B cell (primary cell): ENCODE results near the gene KRT14. TPM values are rescaled to one million over a fixed set of nuclear protein-coding genes. Genes with fewer than 3 reads are reported as not detected.

Experiments
- ATAC-seq: fragments of 200-7000 bp; cut with Tn5 transposase; one replicate; pipeline ENCODE4 v1.10.0; 2021; ENCODE audit warnings: low read depth, mild to moderate bottlenecking, moderate number of reproducible peaks, moderate library complexity
- CTCF ChIA-PET: fragments of 350-600 bp; sonication (Branson Sonifier 250); formaldehyde crosslinking; loops from one replicate; lab custom pipeline; 2021; ENCODE audit warnings: antibody characterized with exemption, inconsistent platforms; lab: Charles Lee
- POLR2A ChIA-PET: fragments of 350-600 bp; sonication (Branson Sonifier 250); formaldehyde crosslinking; loops from one replicate; lab custom pipeline; 2021; ENCODE audit warnings: antibody characterized with exemption; lab: Charles Lee
- DNase-seq: peaks from one replicate; pipeline ENCODE4 v3.0.0; 2013
- H2AFZ ChIP-seq: 2 replicates; pipeline ENCODE4 v1.6.1; 2012; ENCODE audit warnings: mild to moderate bottlenecking, low read depth, low read length; ENCODE audit not compliant: insufficient read depth, poor library complexity, severe bottlenecking
- H3K27ac ChIP-seq, 2 donors: 1 replicate in 1 of 2; 2 replicates in 1 of 2; pipeline ENCODE4 v1.5.1; 2012 to 2013; ENCODE audit warnings: low read length in 2 of 2, mild to moderate bottlenecking in 2 of 2, moderate library complexity in 1 of 2
- H3K27me3 ChIP-seq, 4 experiments: fragments of 200-600 bp in 1 of 4; sonication (generic) in 1 of 4; replicated peaks in 1 of 4; 1 replicate in 2 of 4; 2 replicates in 2 of 4; pipeline versions ENCODE4 v1.6.1 to v1.7.0; 2013 to 2016; ENCODE audit warnings: low read length in 3 of 4, mild to moderate bottlenecking in 2 of 4, mixed read lengths in 1 of 4, moderate library complexity in 1 of 4; ENCODE audit not compliant: insufficient read depth in 4 of 4, control insufficient read depth in 3 of 4; ENCODE audit errors: control extremely low read depth in 1 of 4
- H3K36me3 ChIP-seq, 2 experiments: replicated peaks in 1 of 2; 1 replicate in 1 of 2; 2 replicates in 1 of 2; pipeline versions ENCODE4 v1.6.1 to v1.7.1; 2013; ENCODE audit warnings: low read length in 1 of 2; ENCODE audit not compliant: insufficient read depth in 2 of 2, control insufficient read depth in 1 of 2; ENCODE audit errors: control extremely low read depth in 1 of 2, extremely low read depth in 1 of 2
- H3K4me1 ChIP-seq, 2 donors: fragments of 200-600 bp in 1 of 2; sonication (generic) in 1 of 2; 1 replicate in 1 of 2; 2 replicates in 1 of 2; pipeline versions ENCODE4 v1.5.1 to v1.6.1; 2013 to 2017; ENCODE audit warnings: low read length in 2 of 2; ENCODE audit not compliant: control insufficient read depth in 2 of 2, insufficient read depth in 2 of 2
- H3K4me2 ChIP-seq: replicated peaks from 2 replicates; pipeline ENCODE3; 2012; ENCODE audit warnings: mild to moderate bottlenecking, low read depth, low read length; ENCODE audit not compliant: poor library complexity, severe bottlenecking
- H3K4me3 ChIP-seq, 5 experiments: fragments of 200-600 bp in 1 of 5; sonication (generic) in 1 of 5; 1 replicate in 3 of 5; 2 replicates in 2 of 5; pipeline versions ENCODE4 v1.5.1 to v1.7.0; 2011 to 2016; ENCODE audit warnings: low read length in 4 of 5, mild to moderate bottlenecking in 4 of 5, low read depth in 2 of 5, control low read depth in 1 of 5, moderate library complexity in 1 of 5; ENCODE audit not compliant: insufficient read depth in 1 of 5; ENCODE audit errors: control extremely low read depth in 1 of 5, extremely low read depth in 1 of 5
- H3K79me2 ChIP-seq: fragments of 200-600 bp; sonication (generic); one replicate; pipeline ENCODE4 v1.6.0; 2016; ENCODE audit warnings: low read length; ENCODE audit not compliant: control insufficient read depth, insufficient read depth
- H3K9ac ChIP-seq: fragments of 200-600 bp; sonication (generic); 2 replicates; pipeline ENCODE4 v1.6.1; 2017; ENCODE audit warnings: mild to moderate bottlenecking, low read length, moderate library complexity
- H3K9me3 ChIP-seq, 3 donors: one replicate each; pipeline versions ENCODE4 v1.6.1 to v1.7.1; 2013; ENCODE audit warnings: low read length in 2 of 3; ENCODE audit not compliant: control insufficient read depth in 2 of 3, insufficient read depth in 1 of 3; ENCODE audit errors: control extremely low read depth in 1 of 3
- H4K20me1 ChIP-seq: 2 replicates; pipeline ENCODE4 v1.6.0; 2012; ENCODE audit warnings: mild to moderate bottlenecking, low read length; ENCODE audit not compliant: insufficient read depth, control insufficient read depth, poor library complexity, severe bottlenecking
- H3K27ac Mint-ChIP-seq: one replicate; pipeline ENCODE4 v1.8.0; 2021; ENCODE audit warnings: mixed read lengths
- H3K27me3 Mint-ChIP-seq: one replicate; pipeline ENCODE4 v1.8.0; 2021; ENCODE audit warnings: mixed read lengths
- H3K4me1 Mint-ChIP-seq: one replicate; pipeline ENCODE4 v1.8.0; 2021; ENCODE audit warnings: mixed read lengths
- H3K4me3 Mint-ChIP-seq: one replicate; pipeline ENCODE4 v1.8.0; 2021; ENCODE audit warnings: mixed read lengths
- H3K9me3 Mint-ChIP-seq: one replicate; pipeline ENCODE4 v1.8.0; 2022; ENCODE audit warnings: mixed read lengths; ENCODE audit not compliant: insufficient read depth
- EZH2 ChIP-seq: IDR thresholded peaks from 2 replicates; pipeline ENCODE4 v1.6.1; 2012; ENCODE audit warnings: borderline replicate concordance, low read depth, mild to moderate bottlenecking, moderate library complexity, low read length; ENCODE audit not compliant: insufficient read depth, poor library complexity, severe bottlenecking
- WGBS: methylation state at CpG from one replicate; pipeline ENCODE4 v1.1.5; 2013; ENCODE audit warnings: missing lambda C conversion rate; ENCODE audit not compliant: insufficient coverage; 5-methylcytosine and 5-hydroxymethylcytosine counted together
- intact Hi-C: fragments of 100-400 bp; cut with micrococcal nuclease; formaldehyde crosslinking; loops from one replicate; pipeline ENCODE4 v1.10.0; 2022
- polyA plus RNA-seq: library from polyadenylated mRNA; depleted of rRNA; stranded (reverse); fragments of >200 nt; gene quantifications from 2 replicates; pipeline ENCODE4 v1.2.3, GENCODE V29; 2012
- total RNA-seq, 2 donors: library from RNA; stranded (reverse); fragments of 120-200 nt in 1 of 2; gene quantifications; 1 replicate in 1 of 2; 2 replicates in 1 of 2; pipeline versions ENCODE4 v1.2.3 to v1.2.4, GENCODE V29; 2013 to 2022
- TF ChIP-seq, protein P1 (sequence below): fragments of 200-600 bp; IDR thresholded peaks from one replicate; pipeline ENCODE4 v1.8.0; 2022; ENCODE audit warnings: antibody characterized with exemption, mild to moderate bottlenecking

Gene KRT14
- total and polyA plus RNA-seq, 2 donors (not counting 1 experiment from before 2014, with no cell fraction given): not detected

DNA sequence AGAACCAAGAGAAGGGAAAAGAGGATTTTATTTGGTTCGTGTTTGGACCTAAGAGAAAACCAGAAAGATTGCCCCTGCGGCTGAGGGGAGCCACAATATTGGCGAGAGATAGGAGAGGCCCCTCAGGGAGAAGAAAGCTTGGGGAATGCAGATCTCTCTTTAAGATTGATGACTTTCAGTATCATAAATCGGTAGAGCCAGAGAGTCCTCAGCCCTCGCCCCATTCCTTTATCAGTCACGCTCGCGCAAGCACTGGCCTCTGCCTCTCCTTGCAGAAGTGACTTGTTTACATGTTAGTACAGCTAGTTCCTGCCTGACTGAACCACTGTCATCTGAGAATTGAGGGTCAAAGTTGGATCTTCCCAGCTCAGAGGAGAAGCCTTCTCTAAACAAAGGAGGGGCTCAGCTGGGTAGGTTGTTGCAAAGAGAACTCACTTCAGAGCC is 37.1 kb downstream of the KRT14 start:
- DNase-seq (no peak), ATAC-seq (no peak)
- 88% methylated on average over 8 of the region's 8 CpGs for WGBS
- Histone ChIP-seq H3K9me3 (peaks cover 0 to 22% (median 0%) of the 10 kb centered on the region in 3 donors), H3K9ac (no peak overlapping the region), H3K79me2 (no peaks in the 10 kb centered on the region), H2AFZ (no peak overlapping the region), H3K27me3 (peaks cover 0 to 43% (median 7%) of the 10 kb centered on the region in 4 experiments), H3K4me1 (peaks cover 8 to 13% of the 10 kb centered on the region in 2 donors), H3K27ac (no peak overlapping the region), H3K36me3 (no peaks in the 10 kb centered on the region), H3K4me3 (no peak overlapping the region), H4K20me1 (no peaks in the 10 kb centered on the region), H3K4me2 (no peak overlapping the region)
- no peak for TF ChIP-seq EZH2
- TF ChIP-seq, protein P1, sequence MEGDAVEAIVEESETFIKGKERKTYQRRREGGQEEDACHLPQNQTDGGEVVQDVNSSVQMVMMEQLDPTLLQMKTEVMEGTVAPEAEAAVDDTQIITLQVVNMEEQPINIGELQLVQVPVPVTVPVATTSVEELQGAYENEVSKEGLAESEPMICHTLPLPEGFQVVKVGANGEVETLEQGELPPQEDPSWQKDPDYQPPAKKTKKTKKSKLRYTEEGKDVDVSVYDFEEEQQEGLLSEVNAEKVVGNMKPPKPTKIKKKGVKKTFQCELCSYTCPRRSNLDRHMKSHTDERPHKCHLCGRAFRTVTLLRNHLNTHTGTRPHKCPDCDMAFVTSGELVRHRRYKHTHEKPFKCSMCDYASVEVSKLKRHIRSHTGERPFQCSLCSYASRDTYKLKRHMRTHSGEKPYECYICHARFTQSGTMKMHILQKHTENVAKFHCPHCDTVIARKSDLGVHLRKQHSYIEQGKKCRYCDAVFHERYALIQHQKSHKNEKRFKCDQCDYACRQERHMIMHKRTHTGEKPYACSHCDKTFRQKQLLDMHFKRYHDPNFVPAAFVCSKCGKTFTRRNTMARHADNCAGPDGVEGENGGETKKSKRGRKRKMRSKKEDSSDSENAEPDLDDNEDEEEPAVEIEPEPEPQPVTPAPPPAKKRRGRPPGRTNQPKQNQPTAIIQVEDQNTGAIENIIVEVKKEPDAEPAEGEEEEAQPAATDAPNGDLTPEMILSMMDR: no peak
- Mint-ChIP-seq H3K27me3 (peaks cover 58% of the 10 kb centered on the region), H3K27ac (no peak overlapping the region), H3K4me3 (no peak overlapping the region), H3K9me3 (no peaks in the 10 kb centered on the region), H3K4me1 (peaks cover 8% of the 10 kb centered on the region)
- intact Hi-C loops: loop anchor here (1.0 kb wide), 3 partner anchors 99 to 640 kb away; no protein-coding TSS in a partner anchor
- ChIA-PET POLR2A (no interaction called here), CTCF (interaction anchor here (0.7 to 4.5 kb wide), 30 partner anchors 8 to 925 kb away, joined by 3 to 68 read pairs (median 4); no protein-coding TSS in a partner anchor)

DNA sequence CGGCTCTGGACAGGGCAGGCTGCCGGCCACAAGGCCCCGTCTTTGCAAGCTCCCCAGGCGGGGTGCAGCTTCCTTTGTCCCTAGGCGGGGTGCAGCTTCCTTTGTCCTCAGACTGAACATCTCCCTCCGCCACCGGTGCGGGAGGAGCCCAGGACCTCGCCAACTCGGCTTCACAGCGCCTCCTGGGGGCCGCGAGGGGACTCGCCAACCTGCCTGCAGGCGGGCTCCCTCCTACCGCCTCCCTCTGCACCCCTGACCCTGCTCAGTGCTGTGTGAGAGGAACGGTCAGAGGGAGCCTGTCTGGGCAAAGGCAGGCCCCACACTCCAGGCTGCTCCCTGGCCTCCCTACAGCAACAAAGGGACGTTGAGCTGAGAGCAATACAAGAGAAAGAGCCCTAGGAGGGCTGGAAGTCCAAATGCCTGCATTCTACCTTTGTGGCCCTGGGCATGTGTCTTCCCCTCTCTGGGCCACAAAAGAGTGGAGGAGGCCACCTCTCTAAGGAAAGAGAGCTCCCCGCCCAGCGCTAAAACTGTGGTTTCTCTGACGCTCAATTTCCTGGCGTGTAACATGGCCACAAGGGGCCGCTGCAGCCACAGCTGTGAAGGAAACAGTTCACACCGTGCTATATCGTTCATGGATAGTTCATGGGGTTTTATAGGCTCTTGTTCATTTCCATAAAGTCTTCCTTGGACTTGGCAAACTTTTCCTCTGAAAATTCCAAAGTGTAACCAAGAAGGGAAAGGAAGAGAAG is 37.7 kb downstream of the KRT14 start:
- no peak overlapping the region for H3K9ac ChIP-seq
- peaks cover 0 to 22% (median 0%) of the 10 kb centered on the region in 3 donors for H3K9me3 ChIP-seq
- intact Hi-C loops: loop anchor here (1.0 kb wide), 3 partner anchors 99 to 640 kb away; no protein-coding TSS in a partner anchor
- WGBS: 2% methylated on average over 21 of the region's 25 CpGs
- ATAC-seq (peak; percentile 80), DNase-seq (peak; percentile 78)
- no peak for TF ChIP-seq EZH2
- TF ChIP-seq, protein P1: peak; percentile 93
- peak overlapping the region; percentile 63 for H2AFZ ChIP-seq
- H3K27ac ChIP-seq: no peak overlapping the region
- ChIA-PET POLR2A (no interaction called here), CTCF (interaction anchor here (0.6 to 4.5 kb wide), 31 partner anchors 9 to 1279 kb away, joined by 3 to 68 read pairs (median 4); no protein-coding TSS in a partner anchor)
- H3K4me1 ChIP-seq: peaks cover 8 to 13% of the 10 kb centered on the region in 2 donors
- H3K27ac Mint-ChIP-seq: no peak overlapping the region
- no peaks in the 10 kb centered on the region for H3K36me3 ChIP-seq
- peak overlapping the region in 2 of 5 experiments; percentile 5 to 15 for H3K4me3 ChIP-seq
- H3K27me3 ChIP-seq: peaks cover 0 to 42% (median 7%) of the 10 kb centered on the region in 4 experiments
- H3K79me2 ChIP-seq: no peaks in the 10 kb centered on the region
- H4K20me1 ChIP-seq: no peaks in the 10 kb centered on the region
- H3K4me1 Mint-ChIP-seq: peaks cover 8% of the 10 kb centered on the region
- H3K4me2 ChIP-seq: peak overlapping the region; percentile 70
- H3K9me3 Mint-ChIP-seq: no peaks in the 10 kb centered on the region
- H3K27me3 Mint-ChIP-seq: peaks cover 53% of the 10 kb centered on the region
- peak overlapping the region; percentile 37 for H3K4me3 Mint-ChIP-seq
